ENCODE data around the gene BICRAL. TPM values are rescaled to one million over a fixed set of nuclear protein-coding genes. Genes with fewer than 3 reads are reported as not detected.
"Not testable (repeated sequence)": the region's sequence is repeated elsewhere in the genome, so short reads cannot be mapped to it uniquely, and the experiment has no call there.

The BICRAL gene
- total and polyA plus RNA-seq, 10 donors, result 3.4 to 27.5 (median 24.0) TPM

DNA sequence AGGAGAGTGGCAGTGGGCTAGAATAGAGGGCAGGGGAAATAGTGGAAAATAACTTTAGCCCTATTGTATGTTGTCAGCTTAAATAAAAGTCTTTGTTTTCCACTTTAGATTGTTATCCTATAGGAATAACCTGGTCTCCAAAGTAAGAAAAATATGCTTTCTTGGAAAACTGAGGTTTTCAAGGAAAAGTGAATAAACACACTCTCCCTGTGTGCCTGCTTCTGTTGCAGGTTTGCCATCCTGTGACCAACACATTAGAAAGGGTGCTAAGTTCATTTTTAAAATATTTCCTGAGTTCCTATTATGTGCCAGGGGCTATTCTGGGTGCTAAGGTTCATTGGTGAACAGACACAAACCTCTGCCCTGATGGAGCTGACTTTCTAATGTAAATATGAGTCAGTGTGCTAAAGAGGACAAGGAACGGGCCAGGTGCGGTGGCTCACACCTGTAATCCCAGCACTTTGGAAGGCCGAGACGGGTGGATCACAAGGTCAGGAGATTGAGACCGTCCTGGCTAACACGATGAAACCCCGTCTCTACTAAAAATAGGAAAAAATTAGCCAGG is 23.5 kb downstream of the BICRAL start:
- Histone ChIP-seq H3K4me3 (no peak overlapping the region), H3K36me3 (peaks cover 0 to 30% (median 0%) of the 10 kb centered on the region in 6 donors), H3K9me3 (no peaks in the 10 kb centered on the region), H3K27me3 (replicated peaks in 1 of 7) (no peaks in the 10 kb centered on the region), H3K27ac (no peak overlapping the region), H3K4me1 (peaks cover 0 to 10% (median 0%) of the 10 kb centered on the region in 6 donors)
- 94 to 98% (median 96%) methylated on average over 7 of the region's 7 CpGs for WGBS, 5 donors
- TF ChIP-seq POLR2AphosphoS5 (IDR thresholded peaks at IDR 0.05) (no peak), POLR2A (IDR thresholded peaks at IDR 0.05) (no peak)
- TF ChIP-seq, protein P1, sequence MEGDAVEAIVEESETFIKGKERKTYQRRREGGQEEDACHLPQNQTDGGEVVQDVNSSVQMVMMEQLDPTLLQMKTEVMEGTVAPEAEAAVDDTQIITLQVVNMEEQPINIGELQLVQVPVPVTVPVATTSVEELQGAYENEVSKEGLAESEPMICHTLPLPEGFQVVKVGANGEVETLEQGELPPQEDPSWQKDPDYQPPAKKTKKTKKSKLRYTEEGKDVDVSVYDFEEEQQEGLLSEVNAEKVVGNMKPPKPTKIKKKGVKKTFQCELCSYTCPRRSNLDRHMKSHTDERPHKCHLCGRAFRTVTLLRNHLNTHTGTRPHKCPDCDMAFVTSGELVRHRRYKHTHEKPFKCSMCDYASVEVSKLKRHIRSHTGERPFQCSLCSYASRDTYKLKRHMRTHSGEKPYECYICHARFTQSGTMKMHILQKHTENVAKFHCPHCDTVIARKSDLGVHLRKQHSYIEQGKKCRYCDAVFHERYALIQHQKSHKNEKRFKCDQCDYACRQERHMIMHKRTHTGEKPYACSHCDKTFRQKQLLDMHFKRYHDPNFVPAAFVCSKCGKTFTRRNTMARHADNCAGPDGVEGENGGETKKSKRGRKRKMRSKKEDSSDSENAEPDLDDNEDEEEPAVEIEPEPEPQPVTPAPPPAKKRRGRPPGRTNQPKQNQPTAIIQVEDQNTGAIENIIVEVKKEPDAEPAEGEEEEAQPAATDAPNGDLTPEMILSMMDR (IDR thresholded peaks at IDR 0.05 in 8 of 11, conservative IDR thresholded peaks at IDR 0.05 in 3 of 11), result no peak
- DNase-seq, result no peak
- intact Hi-C loops (cut with DNase I; ENCODE audit: low total_unique reads), result no loop called here

DNA sequence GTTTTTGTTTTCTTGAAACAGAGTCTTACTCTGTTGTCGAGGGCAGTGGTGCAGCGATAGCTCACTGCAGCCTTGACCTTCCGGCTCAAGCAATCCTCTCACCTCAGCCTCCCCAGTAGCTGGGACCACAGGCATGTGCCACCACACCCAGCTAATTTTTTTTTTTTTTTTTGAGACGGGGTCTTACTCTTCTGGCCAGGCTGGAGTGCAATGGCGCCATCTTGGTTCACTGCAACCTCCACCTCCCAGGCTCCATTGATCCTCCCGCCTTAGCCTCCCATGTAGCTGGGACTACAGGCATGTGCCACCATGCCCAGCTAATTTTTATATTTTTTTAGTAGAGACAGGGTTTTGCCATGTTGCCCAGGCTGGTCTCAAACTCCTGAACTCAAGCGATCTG is 24.5 kb downstream of the BICRAL start:
- H3K4me1 ChIP-seq; H3K9me3 ChIP-seq; intact Hi-C loops (cut with DNase I; ENCODE audit: low total_unique reads); H3K27ac ChIP-seq; H3K4me3 ChIP-seq; DNase-seq; H3K27me3 ChIP-seq (replicated peaks in 1 of 7): not testable (repeated sequence)
- peaks cover 0 to 39% (median 0%) of the 10 kb centered on the region in 6 donors for H3K36me3 ChIP-seq
- 95 to 100% (median 98%) methylated on average over 7 of the region's 7 CpGs for WGBS, 5 donors

DNA sequence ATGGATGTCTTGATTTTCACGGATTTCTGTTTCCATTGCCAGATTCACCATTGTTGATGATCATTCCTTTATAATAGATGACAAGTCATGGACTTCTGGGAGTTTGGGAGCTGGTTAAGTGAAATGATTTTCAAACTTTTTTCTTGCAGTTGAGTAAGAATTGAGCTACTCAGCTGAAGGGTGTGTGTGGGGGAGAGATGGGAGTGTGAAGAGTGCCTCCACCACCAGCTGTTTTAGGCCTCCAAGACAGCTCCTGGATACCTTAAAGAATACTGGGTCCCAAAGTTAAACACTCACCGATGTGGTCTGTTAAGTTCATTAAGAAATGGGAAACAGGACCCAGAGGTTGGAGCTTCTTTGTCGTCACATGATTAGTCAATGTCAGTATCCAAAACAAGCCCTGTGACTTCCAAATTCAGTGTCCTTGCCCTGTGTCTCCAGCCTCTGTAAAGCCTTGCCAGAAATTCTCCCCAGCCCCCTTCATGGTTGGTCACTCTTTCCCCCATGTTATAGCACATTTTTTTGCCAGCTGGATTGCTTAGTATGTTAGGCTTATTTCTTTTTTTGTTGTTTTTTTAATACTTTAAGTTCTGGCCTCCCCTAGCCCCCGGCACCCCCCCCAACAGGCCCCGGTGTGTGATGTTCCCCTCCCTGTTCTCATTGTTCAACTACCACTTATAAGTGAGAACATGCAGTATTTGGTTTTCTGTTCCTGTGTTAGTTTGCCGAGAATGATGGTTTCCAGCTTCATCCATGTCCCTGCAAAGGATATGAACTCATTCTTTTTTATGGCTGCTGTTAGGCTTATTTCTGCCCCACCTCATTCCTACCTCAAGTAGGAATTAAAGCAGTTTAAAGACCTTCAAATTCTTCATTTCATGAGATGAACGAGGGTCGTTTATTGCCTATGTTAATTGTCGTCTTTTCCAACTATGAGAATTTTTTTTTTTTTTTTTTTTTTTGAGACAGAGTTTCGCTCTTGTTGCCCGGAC is 26.9 kb downstream of the BICRAL start:
- H3K4me3 ChIP-seq, result no peak overlapping the region
- no peaks in the 10 kb centered on the region for H3K9me3 ChIP-seq
- H3K36me3 ChIP-seq, result peaks cover 0 to 42% (median 0%) of the 10 kb centered on the region in 6 donors
- 76 to 92% (median 87%) methylated on average over 11 of the region's 11 CpGs for WGBS, 5 donors
- H3K4me1 ChIP-seq, result peaks cover 0 to 11% (median 0%) of the 10 kb centered on the region in 6 donors
- DNase-seq, result no peak
- no peak for TF ChIP-seq POLR2A (IDR thresholded peaks at IDR 0.05)
- TF ChIP-seq, protein P1 (IDR thresholded peaks at IDR 0.05 in 8 of 11, conservative IDR thresholded peaks at IDR 0.05 in 3 of 11), result no peak
- no peak for TF ChIP-seq POLR2AphosphoS5 (IDR thresholded peaks at IDR 0.05)
- H3K27me3 ChIP-seq (replicated peaks in 1 of 7), result no peaks in the 10 kb centered on the region
- no peak overlapping the region for H3K27ac ChIP-seq
- intact Hi-C loops (cut with DNase I; ENCODE audit: low total_unique reads), result no loop called here

DNA sequence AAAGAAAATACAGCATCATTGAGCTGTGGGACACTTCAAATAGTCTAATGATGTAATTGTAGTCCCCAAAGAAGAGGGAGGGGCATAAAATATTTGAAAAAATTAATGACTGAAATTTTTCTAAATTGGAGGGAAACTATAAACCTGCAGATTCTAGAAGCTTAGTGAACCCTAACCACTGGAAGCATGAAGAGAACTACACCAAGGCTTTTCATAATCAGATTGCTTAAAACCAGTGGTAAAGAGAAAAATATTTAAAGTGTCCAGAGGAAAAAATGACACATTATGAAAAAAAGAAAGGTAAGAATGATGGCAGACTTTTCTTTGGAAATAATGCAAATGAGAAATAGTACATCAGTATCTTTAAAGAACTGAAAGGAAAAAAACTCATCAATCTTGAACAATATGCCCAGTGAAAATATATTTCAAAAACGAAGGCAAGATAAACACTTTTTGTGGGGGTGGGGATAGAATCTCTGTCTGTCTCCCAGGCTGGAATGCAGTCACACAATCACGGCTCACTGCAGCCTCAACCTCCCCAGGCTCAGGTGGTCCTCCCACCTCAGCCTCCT is 31.3 kb downstream of the BICRAL start:
- Histone ChIP-seq H3K36me3 (peaks cover 0 to 30% (median 0%) of the 10 kb centered on the region in 6 donors), H3K4me1 (peaks cover 0 to 24% (median 5%) of the 10 kb centered on the region in 6 donors), H3K27me3 (replicated peaks in 1 of 7) (no peaks in the 10 kb centered on the region), H3K9me3 (no peaks in the 10 kb centered on the region), H3K4me3 (no peak overlapping the region), H3K27ac (no peak overlapping the region)
- WGBS, 5 donors, result 76 to 87% (median 78%) methylated on average over 2 of the region's 2 CpGs
- no peak for DNase-seq
- intact Hi-C loops (cut with DNase I; ENCODE audit: low total_unique reads), result no loop called here
- TF ChIP-seq POLR2AphosphoS5 (IDR thresholded peaks at IDR 0.05), result no peak
- no peak for TF ChIP-seq POLR2A (IDR thresholded peaks at IDR 0.05)
- TF ChIP-seq, protein P1 (IDR thresholded peaks at IDR 0.05 in 8 of 11, conservative IDR thresholded peaks at IDR 0.05 in 3 of 11), result no peak

Data from spleen (tissue), 11 donors.